Endodermal cell (in vitro differentiated cells): Measurements from ENCODE around the gene EXPH5. TPM values are rescaled to one million over a fixed set of nuclear protein-coding genes. Genes with fewer than 3 reads are reported as not detected.

ENCODE experiments used
- DNase-seq: peaks from one replicate; pipeline ENCODE4 v3.0.0-alpha.2; 2017
- H3K27ac ChIP-seq: 2 replicates; pipeline ENCODE4 v1.5.1; 2013; ENCODE audit warnings: mild to moderate bottlenecking, low read depth, low read length, moderate library complexity
- H3K27me3 ChIP-seq: 2 replicates; pipeline ENCODE4 v1.6.1; 2013; ENCODE audit warnings: mild to moderate bottlenecking, low read length, moderate library complexity; ENCODE audit not compliant: insufficient read depth, control insufficient read depth, poor library complexity, severe bottlenecking
- H3K36me3 ChIP-seq: 2 replicates; pipeline ENCODE4 v1.7.0; 2013; ENCODE audit warnings: mild to moderate bottlenecking, low read length, moderate library complexity; ENCODE audit not compliant: control insufficient read depth, insufficient read depth
- H3K4me1 ChIP-seq: one replicate; pipeline ENCODE4 v1.7.0; 2013; ENCODE audit warnings: low read length; ENCODE audit not compliant: control insufficient read depth, insufficient read depth
- H3K4me3 ChIP-seq: 2 replicates; pipeline ENCODE4 v1.5.1; 2013; ENCODE audit warnings: mild to moderate bottlenecking, low read length, moderate library complexity
- H3K9ac ChIP-seq: 2 replicates; pipeline ENCODE4 v1.6.1; 2013; ENCODE audit warnings: mild to moderate bottlenecking, low read length, moderate library complexity; ENCODE audit not compliant: poor library complexity, severe bottlenecking; ENCODE audit errors: extremely low read depth
- H3K9me3 ChIP-seq: 2 replicates; pipeline ENCODE4 v1.6.1; 2013; ENCODE audit warnings: mild to moderate bottlenecking, low read length, moderate library complexity; ENCODE audit not compliant: control insufficient read depth
- H3K27ac Mint-ChIP-seq: 2 replicates; pipeline ENCODE4 v1.8.0; 2020; ENCODE audit warnings: mixed read lengths
- H3K27me3 Mint-ChIP-seq: 2 replicates; pipeline ENCODE4 v1.8.0; 2021; ENCODE audit warnings: mild to moderate bottlenecking, mixed read lengths; ENCODE audit not compliant: insufficient read depth
- H3K36me3 Mint-ChIP-seq: 2 replicates; pipeline ENCODE4 v1.8.0; 2020; ENCODE audit warnings: low read depth, mixed read lengths
- H3K4me1 Mint-ChIP-seq: 2 replicates; pipeline ENCODE4 v1.8.0; 2020; ENCODE audit warnings: mixed read lengths
- H3K4me3 Mint-ChIP-seq: 2 replicates; pipeline ENCODE4 v1.8.0; 2020; ENCODE audit warnings: mild to moderate bottlenecking, moderate library complexity, mixed read lengths
- H3K9me3 Mint-ChIP-seq: 2 replicates; pipeline ENCODE4 v1.8.0; 2020; ENCODE audit warnings: mild to moderate bottlenecking, mixed read lengths
- WGBS, 2 experiments: methylation state at CpG; one replicate each; pipeline versions ENCODE4 v1.1.5 to v1.1.7; 2013; ENCODE audit warnings: missing lambda C conversion rate in 2 of 2, mixed read lengths in 1 of 2; ENCODE audit not compliant: insufficient coverage in 1 of 2, insufficient read length in 1 of 2; 5-methylcytosine and 5-hydroxymethylcytosine counted together
- total RNA-seq, 2 donors: library from RNA; stranded (reverse); fragmentation: NEBNext Ultra II Directional in 1 of 2; extraction: Animal tissue kit (Norgen Biotek cat#: 25700) in 1 of 2; gene quantifications; 2 replicates in 1 of 2; 3 replicates in 1 of 2; pipeline ENCODE4 v1.2.1, GENCODE V29; 2021
- TF ChIP-seq, protein P1 (sequence below): fragments of 200-600 bp; sonication (generic); conservative IDR thresholded peaks from 2 replicates; pipeline ENCODE4 v1.5.0; 2021; ENCODE audit warnings: antibody characterized with exemption, mild to moderate bottlenecking

The EXPH5 gene
- total RNA-seq, 2 donors from 2014 or later: 4.8 to 6.4 TPM

DNA sequence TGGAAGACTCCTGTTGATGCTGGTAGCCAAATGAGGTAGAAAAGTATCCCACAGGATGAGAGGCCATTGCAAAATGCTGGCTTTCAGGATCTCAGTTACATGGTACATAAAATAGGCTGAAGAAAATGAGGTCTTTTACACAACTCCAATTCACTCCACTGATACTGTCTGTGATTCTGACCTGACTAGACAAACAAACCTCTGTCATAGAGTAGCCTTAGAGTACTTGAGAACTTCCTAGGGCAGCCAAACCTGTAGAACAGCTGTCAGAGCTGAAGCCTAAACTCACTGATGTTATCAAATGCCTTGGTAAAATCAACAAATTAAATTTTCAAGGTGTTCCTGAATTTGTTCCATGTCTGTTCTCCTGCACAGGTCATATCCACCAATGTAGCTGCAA lies 69.1 kb downstream of the EXPH5 start:
- Histone ChIP-seq H3K9ac (no peak overlapping the region), H3K4me1 (no peaks in the 10 kb centered on the region), H3K27ac (no peak overlapping the region), H3K36me3 (peaks cover 8% of the 10 kb centered on the region), H3K9me3 (peaks cover 8% of the 10 kb centered on the region), H3K4me3 (no peak overlapping the region), H3K27me3 (no peaks in the 10 kb centered on the region)
- no peaks in the 10 kb centered on the region for H3K4me1 Mint-ChIP-seq
- H3K9me3 Mint-ChIP-seq: no peaks in the 10 kb centered on the region
- DNase-seq: no peak
- TF ChIP-seq, protein P1, sequence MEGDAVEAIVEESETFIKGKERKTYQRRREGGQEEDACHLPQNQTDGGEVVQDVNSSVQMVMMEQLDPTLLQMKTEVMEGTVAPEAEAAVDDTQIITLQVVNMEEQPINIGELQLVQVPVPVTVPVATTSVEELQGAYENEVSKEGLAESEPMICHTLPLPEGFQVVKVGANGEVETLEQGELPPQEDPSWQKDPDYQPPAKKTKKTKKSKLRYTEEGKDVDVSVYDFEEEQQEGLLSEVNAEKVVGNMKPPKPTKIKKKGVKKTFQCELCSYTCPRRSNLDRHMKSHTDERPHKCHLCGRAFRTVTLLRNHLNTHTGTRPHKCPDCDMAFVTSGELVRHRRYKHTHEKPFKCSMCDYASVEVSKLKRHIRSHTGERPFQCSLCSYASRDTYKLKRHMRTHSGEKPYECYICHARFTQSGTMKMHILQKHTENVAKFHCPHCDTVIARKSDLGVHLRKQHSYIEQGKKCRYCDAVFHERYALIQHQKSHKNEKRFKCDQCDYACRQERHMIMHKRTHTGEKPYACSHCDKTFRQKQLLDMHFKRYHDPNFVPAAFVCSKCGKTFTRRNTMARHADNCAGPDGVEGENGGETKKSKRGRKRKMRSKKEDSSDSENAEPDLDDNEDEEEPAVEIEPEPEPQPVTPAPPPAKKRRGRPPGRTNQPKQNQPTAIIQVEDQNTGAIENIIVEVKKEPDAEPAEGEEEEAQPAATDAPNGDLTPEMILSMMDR: no peak
- no peak overlapping the region for H3K4me3 Mint-ChIP-seq
- no peak overlapping the region for H3K27ac Mint-ChIP-seq
- H3K36me3 Mint-ChIP-seq: peaks cover 4% of the 10 kb centered on the region
- H3K27me3 Mint-ChIP-seq: peaks cover 2% of the 10 kb centered on the region

DNA sequence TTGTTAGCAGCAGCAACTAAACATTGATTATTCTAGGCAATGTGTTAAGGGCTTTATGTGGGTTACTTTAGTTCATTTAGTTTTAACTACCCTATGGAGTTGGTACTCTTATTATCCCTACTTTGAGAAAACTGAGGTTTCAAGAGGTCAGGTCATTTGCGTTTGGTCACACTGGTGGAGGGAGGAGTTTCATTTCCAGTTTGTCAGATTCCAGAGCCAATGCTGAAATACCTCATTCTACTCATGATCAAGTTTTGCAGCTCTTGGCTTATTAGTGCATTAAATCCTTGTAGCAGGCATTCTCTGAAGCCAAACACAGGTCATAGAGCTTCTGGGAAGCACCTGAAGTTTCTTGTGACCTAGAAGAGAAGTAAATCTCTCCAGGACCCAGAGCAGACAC lies 71.2 kb downstream of the EXPH5 start:
- Histone ChIP-seq H3K27me3 (no peaks in the 10 kb centered on the region), H3K4me3 (no peak overlapping the region), H3K27ac (no peak overlapping the region), H3K36me3 (peaks cover 8% of the 10 kb centered on the region), H3K4me1 (no peaks in the 10 kb centered on the region), H3K9ac (no peak overlapping the region), H3K9me3 (peaks cover 8% of the 10 kb centered on the region)
- no peak for DNase-seq
- WGBS, 2 experiments: 80 to 89% methylated on average over 1 of the region's 1 CpG
- TF ChIP-seq, protein P1: no peak
- Mint-ChIP-seq H3K27me3 (peaks cover 2% of the 10 kb centered on the region), H3K9me3 (no peaks in the 10 kb centered on the region), H3K4me1 (no peaks in the 10 kb centered on the region), H3K36me3 (peaks cover 4% of the 10 kb centered on the region), H3K27ac (no peak overlapping the region), H3K4me3 (no peak overlapping the region)

DNA sequence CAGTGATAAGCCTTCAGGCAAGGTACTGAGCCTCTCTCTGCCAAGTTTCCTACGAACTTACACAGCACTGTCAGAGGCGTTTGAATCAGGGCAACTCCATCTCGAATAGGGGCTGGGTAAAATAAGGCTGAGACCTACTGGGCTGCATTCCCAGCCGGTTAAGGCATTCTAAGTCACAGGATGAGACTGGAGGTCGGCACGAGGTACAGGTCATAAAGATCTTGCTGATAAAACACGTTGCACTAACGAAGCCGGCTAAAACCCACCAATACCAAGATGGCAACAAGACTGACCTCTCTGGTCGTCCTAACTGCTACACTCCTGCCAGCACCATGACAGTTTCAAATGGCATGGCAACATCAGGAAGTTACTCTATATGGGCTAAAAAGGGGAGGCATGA lies 75.0 kb downstream of the EXPH5 start:
- TF ChIP-seq, protein P1: no peak
- H3K27ac Mint-ChIP-seq: no peak overlapping the region

More for the DNA sequence above, 75.0 kb downstream of the EXPH5 start:
- no peak overlapping the region for H3K27ac ChIP-seq
- peaks cover 11% of the 10 kb centered on the region for H3K36me3 ChIP-seq
- H3K4me3 ChIP-seq: no peak overlapping the region
- H3K27me3 Mint-ChIP-seq: no peaks in the 10 kb centered on the region
- H3K9ac ChIP-seq: no peak overlapping the region
- H3K9me3 Mint-ChIP-seq: no peaks in the 10 kb centered on the region
- 93 to 96% methylated on average over 10 of the region's 10 CpGs for WGBS, 2 experiments
- peaks cover 11% of the 10 kb centered on the region for H3K36me3 Mint-ChIP-seq
- no peak for DNase-seq
- H3K4me3 Mint-ChIP-seq: no peak overlapping the region
- H3K9me3 ChIP-seq: no peaks in the 10 kb centered on the region
- H3K4me1 Mint-ChIP-seq: no peaks in the 10 kb centered on the region
- H3K4me1 ChIP-seq: no peaks in the 10 kb centered on the region
- no peaks in the 10 kb centered on the region for H3K27me3 ChIP-seq
